IPS-18a (cell line): Measurements from ENCODE around the gene VSTM5.
"Not testable (repeated sequence)": the region's sequence is repeated elsewhere in the genome, so short reads cannot be mapped to it uniquely, and the experiment has no call there.

ENCODE experiments used
- H3K27ac ChIP-seq: one replicate; pipeline ENCODE4 v1.5.1; 2013; ENCODE audit warnings: low read length
- H3K27me3 ChIP-seq: one replicate; pipeline ENCODE4 v1.6.1; 2013; ENCODE audit warnings: mild to moderate bottlenecking, low read length; ENCODE audit not compliant: control insufficient read depth, insufficient read depth
- H3K36me3 ChIP-seq: one replicate; pipeline ENCODE4 v1.6.1; 2013; ENCODE audit warnings: low read depth, low read length; ENCODE audit not compliant: control insufficient read depth
- H3K4me1 ChIP-seq: one replicate; pipeline ENCODE4 v1.6.1; 2013; ENCODE audit warnings: low read depth, low read length; ENCODE audit not compliant: control insufficient read depth
- H3K4me3 ChIP-seq: one replicate; pipeline ENCODE4 v1.5.1; 2013; ENCODE audit warnings: low read length
- H3K9ac ChIP-seq: one replicate; pipeline ENCODE4 v1.6.1; 2013; ENCODE audit warnings: mild to moderate bottlenecking, low read length, moderate library complexity
- H3K9me3 ChIP-seq: one replicate; pipeline ENCODE4 v1.6.1; 2013; ENCODE audit warnings: low read depth, low read length; ENCODE audit not compliant: control insufficient read depth

VSTM5 gene

GRCh38 chr11:93850594-93851018 is at the start of gene VSTM5:
Gene VSTM5, minus strand, starts transcription at chr11:93850618. Its CDS starts 116 bp downstream, at chr11:93850502.
- no peaks in the 10 kb centered on the region for H3K9me3 ChIP-seq
- H3K27me3 ChIP-seq = no peaks in the 10 kb centered on the region
- no peak within 1 kb of the TSS for H3K27ac ChIP-seq
- H3K4me1 ChIP-seq = peaks cover under 1% of the 10 kb centered on the region
- no peak within 1 kb of the TSS for H3K9ac ChIP-seq
- peak within 1 kb of the TSS; percentile 27 for H3K4me3 ChIP-seq
- no peaks in the 10 kb centered on the region for H3K36me3 ChIP-seq

DNA sequence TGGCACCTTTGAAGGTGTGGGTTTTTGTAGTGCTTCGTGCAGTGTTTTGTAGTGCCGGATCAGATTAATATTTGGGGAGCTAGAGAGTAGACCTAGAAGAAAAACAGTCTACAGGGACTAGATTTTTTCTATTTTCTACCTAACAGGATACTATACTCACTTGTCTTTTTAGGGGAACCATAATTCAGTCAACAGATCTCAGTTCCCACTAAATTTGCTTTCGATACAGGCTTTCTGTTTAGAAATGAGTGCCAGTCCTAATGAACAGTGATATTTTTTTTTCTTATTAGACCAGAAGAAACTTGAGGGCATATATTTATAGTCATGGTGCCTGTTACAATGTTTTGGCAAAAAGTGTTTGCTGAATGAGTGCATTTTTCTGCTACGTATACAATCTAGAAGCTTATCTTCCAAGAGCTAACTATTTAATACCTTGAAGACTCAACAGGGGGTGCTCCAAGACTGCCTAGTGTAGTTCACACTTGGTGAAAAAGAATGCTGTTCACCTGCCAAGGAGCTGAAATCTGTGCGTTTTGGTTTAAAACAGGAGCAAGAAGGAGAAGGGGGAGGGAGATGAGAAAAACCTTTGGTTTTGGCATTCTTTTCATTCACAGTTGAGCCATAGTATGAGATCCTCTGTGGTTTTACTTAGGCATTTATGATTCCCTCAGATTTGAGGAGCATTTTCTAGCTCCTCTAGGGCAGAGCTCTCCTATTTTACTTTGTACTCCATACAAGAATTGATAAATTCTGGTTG is 44.9 kb upstream of the VSTM5 start:
- H3K9ac ChIP-seq = no peak overlapping the region
- H3K27ac ChIP-seq = no peak overlapping the region
- H3K36me3 ChIP-seq = no peaks in the 10 kb centered on the region
- no peak overlapping the region for H3K4me3 ChIP-seq
- H3K4me1 ChIP-seq = peaks cover under 1% of the 10 kb centered on the region
- no peaks in the 10 kb centered on the region for H3K27me3 ChIP-seq
- no peaks in the 10 kb centered on the region for H3K9me3 ChIP-seq

DNA sequence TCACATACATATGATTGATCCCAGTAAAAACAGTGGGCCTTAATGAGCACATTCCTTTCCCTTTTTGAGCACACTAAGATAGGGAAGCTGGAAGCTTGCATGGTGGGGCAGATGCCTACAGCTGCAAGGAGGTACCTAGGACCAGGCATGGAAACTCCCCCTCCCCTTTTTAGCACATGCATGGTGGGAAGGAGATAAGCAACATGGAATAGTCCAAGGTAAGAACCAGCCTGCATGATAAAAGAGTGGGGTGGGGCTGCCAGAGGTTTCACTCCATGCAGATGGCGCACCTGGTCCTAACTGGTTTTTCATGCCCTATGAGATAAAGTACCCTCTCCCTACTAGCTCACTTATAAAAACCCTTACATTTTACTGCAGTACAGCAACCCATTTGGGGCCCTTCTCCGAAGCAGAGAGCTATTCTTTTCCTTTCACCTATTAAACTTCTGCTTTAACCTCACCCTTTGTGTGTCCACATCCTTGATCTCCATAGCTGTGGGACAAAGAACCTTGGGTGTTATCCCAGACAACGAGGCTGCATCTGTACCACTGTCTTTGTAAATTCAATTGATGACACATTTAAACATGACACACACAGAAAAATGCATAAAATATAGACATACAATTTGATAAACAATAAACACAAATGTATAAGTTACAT is 40.1 kb upstream of the VSTM5 start:
- no peaks in the 10 kb centered on the region for H3K36me3 ChIP-seq
- no peaks in the 10 kb centered on the region for H3K9me3 ChIP-seq
- H3K4me1 ChIP-seq = peaks cover 3% of the 10 kb centered on the region
- H3K9ac ChIP-seq = no peak overlapping the region
- H3K4me3 ChIP-seq = no peak overlapping the region
- no peak overlapping the region for H3K27ac ChIP-seq
- no peaks in the 10 kb centered on the region for H3K27me3 ChIP-seq

DNA sequence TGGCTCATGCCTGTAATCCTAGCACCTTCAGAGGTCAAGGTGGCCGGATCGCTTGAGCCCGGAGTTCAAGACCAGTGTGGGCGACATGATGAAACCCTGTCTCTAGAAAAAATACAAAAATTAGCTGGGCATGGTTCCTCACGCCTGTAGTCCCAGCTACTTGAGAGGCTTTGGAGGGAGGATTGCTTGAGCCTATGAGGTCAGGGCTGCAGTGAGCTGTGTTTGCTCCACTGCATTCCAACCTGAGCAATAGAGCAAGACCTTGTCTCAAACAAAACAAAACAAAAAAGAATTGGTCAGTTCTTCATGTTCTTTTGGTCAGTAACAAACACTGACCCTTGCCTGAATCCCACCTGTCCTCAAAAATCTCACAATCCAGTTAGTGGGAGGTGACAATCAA is 36.7 kb upstream of the VSTM5 start:
- H3K4me3 ChIP-seq = no peak overlapping the region
- no peaks in the 10 kb centered on the region for H3K36me3 ChIP-seq
- H3K9ac ChIP-seq = no peak overlapping the region
- H3K4me1 ChIP-seq = peaks cover 3% of the 10 kb centered on the region
- H3K9me3 ChIP-seq = no peaks in the 10 kb centered on the region
- no peak overlapping the region for H3K27ac ChIP-seq
- no peaks in the 10 kb centered on the region for H3K27me3 ChIP-seq

GRCh38 chr11:93879114-93879513 is 28.7 kb upstream of the VSTM5 start:
- not testable (repeated sequence) for H3K9ac ChIP-seq, H3K9me3 ChIP-seq

DNA sequence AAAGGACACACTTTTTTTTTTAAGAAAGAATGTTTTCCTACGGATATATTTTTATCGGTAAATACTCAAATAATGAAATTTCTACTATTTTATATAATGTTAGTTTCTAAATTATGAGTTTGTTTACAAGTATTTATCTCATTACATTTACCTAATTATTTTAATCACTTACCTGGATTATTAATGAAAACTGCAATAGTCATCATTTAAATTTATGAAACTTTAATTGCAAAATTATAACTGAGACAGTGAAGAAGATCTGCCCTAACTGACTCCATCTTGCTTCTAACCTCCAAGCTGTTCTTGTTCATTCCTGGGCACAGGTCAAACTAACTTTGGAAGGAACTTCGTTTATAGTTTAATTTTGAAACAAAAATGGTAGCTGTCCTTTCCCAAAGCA is 25.2 kb upstream of the VSTM5 start:
- H3K27ac ChIP-seq = no peak overlapping the region
- H3K36me3 ChIP-seq = no peaks in the 10 kb centered on the region
- H3K9ac ChIP-seq = no peak overlapping the region

More at GRCh38 chr11:93879114-93879513, 28.7 kb upstream of the VSTM5 start:
- not testable (repeated sequence) for H3K36me3 ChIP-seq, H3K4me3 ChIP-seq, H3K27me3 ChIP-seq, H3K27ac ChIP-seq
- peaks cover 28% of the 10 kb centered on the region for H3K4me1 ChIP-seq

GRCh38 chr11:93871526-93871925 is 21.1 kb upstream of the VSTM5 start:
- Histone ChIP-seq H3K4me1 (peaks cover 5% of the 10 kb centered on the region), H3K27me3 (no peaks in the 10 kb centered on the region), H3K9me3 (no peaks in the 10 kb centered on the region), H3K36me3 (no peaks in the 10 kb centered on the region), H3K9ac (no peak overlapping the region), H3K4me3 (no peak overlapping the region), H3K27ac (no peak overlapping the region)

More for the DNA sequence above, 25.2 kb upstream of the VSTM5 start:
- no peak overlapping the region for H3K4me3 ChIP-seq
- H3K27me3 ChIP-seq = no peaks in the 10 kb centered on the region
- peaks cover 28% of the 10 kb centered on the region for H3K4me1 ChIP-seq
- H3K9me3 ChIP-seq = no peaks in the 10 kb centered on the region

DNA sequence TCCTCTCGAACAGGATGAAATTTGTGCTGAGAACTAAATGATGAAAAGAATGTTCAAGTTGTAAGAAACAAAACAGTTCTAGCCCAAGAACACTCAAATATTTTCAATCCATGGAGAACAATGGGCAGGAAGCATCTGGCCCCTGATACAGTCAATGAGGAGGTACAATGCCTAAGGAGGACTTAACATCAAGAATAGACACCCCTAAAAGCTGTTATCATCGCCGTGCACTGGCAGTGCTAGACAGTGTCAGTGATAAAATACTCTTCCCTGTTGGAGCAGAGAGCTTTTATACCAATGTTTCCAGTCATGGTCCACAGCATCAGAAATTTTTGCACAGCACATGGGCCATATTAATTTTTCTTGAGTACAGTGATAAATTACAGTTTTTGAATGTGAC is 20.2 kb upstream of the VSTM5 start:
- Histone ChIP-seq H3K27me3 (no peaks in the 10 kb centered on the region), H3K27ac (no peak overlapping the region), H3K4me1 (no peaks in the 10 kb centered on the region), H3K4me3 (no peak overlapping the region), H3K9me3 (no peaks in the 10 kb centered on the region), H3K9ac (no peak overlapping the region), H3K36me3 (no peaks in the 10 kb centered on the region)

DNA sequence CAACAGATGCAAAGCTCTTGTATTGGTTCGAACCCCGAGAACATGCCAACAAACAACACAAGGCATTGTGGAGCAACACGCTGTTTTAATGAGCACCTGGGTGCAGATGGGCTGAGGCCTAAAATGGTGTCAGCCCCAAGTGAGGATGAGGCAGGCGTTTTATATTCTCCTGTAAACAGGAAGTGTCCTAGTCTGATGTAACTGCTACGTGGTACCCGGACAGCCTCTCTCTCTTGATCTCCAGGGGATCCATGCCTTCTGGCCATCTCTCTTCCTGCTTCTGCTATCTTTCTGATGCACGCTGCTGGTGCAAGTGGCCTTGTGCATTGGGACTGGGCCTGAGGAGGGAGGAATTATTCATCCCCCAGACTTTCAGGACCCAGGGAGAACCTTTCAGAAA is 19.4 kb upstream of the VSTM5 start:
- H3K36me3 ChIP-seq = no peaks in the 10 kb centered on the region
- no peaks in the 10 kb centered on the region for H3K9me3 ChIP-seq
- no peaks in the 10 kb centered on the region for H3K4me1 ChIP-seq
- no peak overlapping the region for H3K27ac ChIP-seq
- no peaks in the 10 kb centered on the region for H3K27me3 ChIP-seq
- H3K4me3 ChIP-seq = no peak overlapping the region
- H3K9ac ChIP-seq = no peak overlapping the region

DNA sequence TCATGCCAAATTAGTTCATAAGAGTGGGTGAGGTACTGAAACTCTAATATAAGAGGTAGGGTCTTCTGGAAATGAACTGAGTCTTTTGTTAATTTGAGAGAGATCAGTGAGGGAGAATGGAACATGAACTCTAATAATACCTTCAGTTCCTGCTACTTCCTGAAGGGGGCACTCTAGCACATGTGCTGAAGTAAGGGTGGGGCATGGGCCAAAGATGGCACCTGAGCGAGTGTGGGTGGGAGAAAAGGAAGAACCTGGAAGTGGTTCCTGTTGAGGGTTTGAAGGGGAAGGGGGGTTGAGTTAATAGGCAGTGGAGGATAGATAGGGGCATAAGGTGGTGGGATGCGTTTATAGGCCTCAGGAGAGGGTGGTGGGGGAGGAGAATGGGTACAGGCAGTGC is 18.0 kb upstream of the VSTM5 start:
- H3K9ac ChIP-seq, H3K36me3 ChIP-seq, H3K9me3 ChIP-seq, H3K4me3 ChIP-seq, H3K4me1 ChIP-seq, H3K27ac ChIP-seq, H3K27me3 ChIP-seq: not testable (repeated sequence)

DNA sequence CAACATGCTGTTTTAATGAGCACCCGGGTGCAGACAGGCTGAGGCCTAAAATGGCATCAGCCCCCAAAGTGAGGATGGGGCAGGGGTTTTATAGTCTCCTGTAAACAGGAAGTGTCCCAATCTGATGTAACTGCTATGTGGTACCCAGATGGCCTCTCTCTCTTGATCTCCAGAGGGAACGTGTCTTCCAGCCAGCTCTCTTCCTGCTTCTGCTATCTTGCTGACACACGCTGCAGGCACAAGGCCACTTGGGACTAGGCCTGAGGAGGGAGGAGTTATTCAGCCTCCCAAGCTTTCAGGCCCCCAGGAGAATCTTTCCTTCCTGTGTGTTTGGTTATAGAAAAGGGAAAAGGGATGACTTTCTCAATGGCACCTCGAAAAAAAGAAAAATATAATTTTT is 11.4 kb upstream of the VSTM5 start:
- no peak overlapping the region for H3K9ac ChIP-seq
- H3K36me3 ChIP-seq = no peaks in the 10 kb centered on the region
- H3K4me1 ChIP-seq = peaks cover 2% of the 10 kb centered on the region
- no peaks in the 10 kb centered on the region for H3K9me3 ChIP-seq
- H3K4me3 ChIP-seq = no peak overlapping the region
- H3K27ac ChIP-seq = no peak overlapping the region
- H3K27me3 ChIP-seq = no peaks in the 10 kb centered on the region
